Endodermal cell (in vitro differentiated cells): Measurements from ENCODE around the gene DGKB. TPM values are rescaled to one million over a fixed set of nuclear protein-coding genes. Genes with fewer than 3 reads are reported as not detected.

Experiments
- DNase-seq: peaks from one replicate; pipeline ENCODE4 v3.0.0-alpha.2; 2017
- H3K27ac ChIP-seq: 2 replicates; pipeline ENCODE4 v1.5.1; 2013; ENCODE audit warnings: mild to moderate bottlenecking, low read depth, low read length, moderate library complexity
- H3K27me3 ChIP-seq: 2 replicates; pipeline ENCODE4 v1.6.1; 2013; ENCODE audit warnings: mild to moderate bottlenecking, low read length, moderate library complexity; ENCODE audit not compliant: insufficient read depth, control insufficient read depth, poor library complexity, severe bottlenecking
- H3K36me3 ChIP-seq: 2 replicates; pipeline ENCODE4 v1.7.0; 2013; ENCODE audit warnings: mild to moderate bottlenecking, low read length, moderate library complexity; ENCODE audit not compliant: control insufficient read depth, insufficient read depth
- H3K4me1 ChIP-seq: one replicate; pipeline ENCODE4 v1.7.0; 2013; ENCODE audit warnings: low read length; ENCODE audit not compliant: control insufficient read depth, insufficient read depth
- H3K4me3 ChIP-seq: 2 replicates; pipeline ENCODE4 v1.5.1; 2013; ENCODE audit warnings: mild to moderate bottlenecking, low read length, moderate library complexity
- H3K9ac ChIP-seq: 2 replicates; pipeline ENCODE4 v1.6.1; 2013; ENCODE audit warnings: mild to moderate bottlenecking, low read length, moderate library complexity; ENCODE audit not compliant: poor library complexity, severe bottlenecking; ENCODE audit errors: extremely low read depth
- H3K9me3 ChIP-seq: 2 replicates; pipeline ENCODE4 v1.6.1; 2013; ENCODE audit warnings: mild to moderate bottlenecking, low read length, moderate library complexity; ENCODE audit not compliant: control insufficient read depth
- H3K27ac Mint-ChIP-seq: 2 replicates; pipeline ENCODE4 v1.8.0; 2020; ENCODE audit warnings: mixed read lengths
- H3K27me3 Mint-ChIP-seq: 2 replicates; pipeline ENCODE4 v1.8.0; 2021; ENCODE audit warnings: mild to moderate bottlenecking, mixed read lengths; ENCODE audit not compliant: insufficient read depth
- H3K36me3 Mint-ChIP-seq: 2 replicates; pipeline ENCODE4 v1.8.0; 2020; ENCODE audit warnings: low read depth, mixed read lengths
- H3K4me1 Mint-ChIP-seq: 2 replicates; pipeline ENCODE4 v1.8.0; 2020; ENCODE audit warnings: mixed read lengths
- H3K4me3 Mint-ChIP-seq: 2 replicates; pipeline ENCODE4 v1.8.0; 2020; ENCODE audit warnings: mild to moderate bottlenecking, moderate library complexity, mixed read lengths
- H3K9me3 Mint-ChIP-seq: 2 replicates; pipeline ENCODE4 v1.8.0; 2020; ENCODE audit warnings: mild to moderate bottlenecking, mixed read lengths
- WGBS, 2 experiments: methylation state at CpG; one replicate each; pipeline versions ENCODE4 v1.1.5 to v1.1.7; 2013; ENCODE audit warnings: missing lambda C conversion rate in 2 of 2, mixed read lengths in 1 of 2; ENCODE audit not compliant: insufficient coverage in 1 of 2, insufficient read length in 1 of 2; 5-methylcytosine and 5-hydroxymethylcytosine counted together
- total RNA-seq, 2 donors: library from RNA; stranded (reverse); fragmentation: NEBNext Ultra II Directional in 1 of 2; extraction: Animal tissue kit (Norgen Biotek cat#: 25700) in 1 of 2; gene quantifications; 2 replicates in 1 of 2; 3 replicates in 1 of 2; pipeline ENCODE4 v1.2.1, GENCODE V29; 2021
- TF ChIP-seq, protein P1 (sequence below): fragments of 200-600 bp; sonication (generic); conservative IDR thresholded peaks from 2 replicates; pipeline ENCODE4 v1.5.0; 2021; ENCODE audit warnings: antibody characterized with exemption, mild to moderate bottlenecking

The DGKB gene
- total RNA-seq, 2 donors from 2014 or later, result 5.1 to 5.2 TPM

DNA sequence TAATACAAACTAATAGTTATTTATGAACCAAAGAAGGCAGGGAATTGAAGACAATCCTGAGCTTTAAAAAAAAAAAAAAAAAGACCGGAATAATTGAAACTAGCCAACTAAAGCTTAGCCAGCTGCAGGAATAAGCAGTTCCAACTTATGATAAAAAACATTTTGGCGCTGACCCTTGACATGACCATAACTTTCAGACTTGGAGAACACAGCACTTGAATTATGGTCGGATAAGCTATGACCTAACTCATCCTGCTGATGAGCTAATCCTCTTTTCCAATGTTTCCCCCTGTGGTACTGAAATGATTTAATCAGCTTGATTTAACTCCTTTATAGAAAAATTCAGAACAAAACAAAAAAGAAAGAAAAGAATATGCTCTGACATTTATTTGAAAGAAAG lies 181.8 kb downstream of the DGKB start:
- no peak overlapping the region for H3K4me3 Mint-ChIP-seq
- no peaks in the 10 kb centered on the region for H3K9me3 Mint-ChIP-seq
- H3K4me3 ChIP-seq, result no peak overlapping the region
- no peak overlapping the region for H3K27ac ChIP-seq
- TF ChIP-seq, protein P1, sequence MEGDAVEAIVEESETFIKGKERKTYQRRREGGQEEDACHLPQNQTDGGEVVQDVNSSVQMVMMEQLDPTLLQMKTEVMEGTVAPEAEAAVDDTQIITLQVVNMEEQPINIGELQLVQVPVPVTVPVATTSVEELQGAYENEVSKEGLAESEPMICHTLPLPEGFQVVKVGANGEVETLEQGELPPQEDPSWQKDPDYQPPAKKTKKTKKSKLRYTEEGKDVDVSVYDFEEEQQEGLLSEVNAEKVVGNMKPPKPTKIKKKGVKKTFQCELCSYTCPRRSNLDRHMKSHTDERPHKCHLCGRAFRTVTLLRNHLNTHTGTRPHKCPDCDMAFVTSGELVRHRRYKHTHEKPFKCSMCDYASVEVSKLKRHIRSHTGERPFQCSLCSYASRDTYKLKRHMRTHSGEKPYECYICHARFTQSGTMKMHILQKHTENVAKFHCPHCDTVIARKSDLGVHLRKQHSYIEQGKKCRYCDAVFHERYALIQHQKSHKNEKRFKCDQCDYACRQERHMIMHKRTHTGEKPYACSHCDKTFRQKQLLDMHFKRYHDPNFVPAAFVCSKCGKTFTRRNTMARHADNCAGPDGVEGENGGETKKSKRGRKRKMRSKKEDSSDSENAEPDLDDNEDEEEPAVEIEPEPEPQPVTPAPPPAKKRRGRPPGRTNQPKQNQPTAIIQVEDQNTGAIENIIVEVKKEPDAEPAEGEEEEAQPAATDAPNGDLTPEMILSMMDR, result no peak
- H3K27me3 Mint-ChIP-seq, result no peaks in the 10 kb centered on the region
- no peaks in the 10 kb centered on the region for H3K9me3 ChIP-seq
- H3K27me3 ChIP-seq, result no peaks in the 10 kb centered on the region
- H3K4me1 Mint-ChIP-seq, result peaks cover 18% of the 10 kb centered on the region
- H3K27ac Mint-ChIP-seq, result no peak overlapping the region
- H3K4me1 ChIP-seq, result no peaks in the 10 kb centered on the region
- no peaks in the 10 kb centered on the region for H3K36me3 ChIP-seq
- 96 to 100% methylated on average over 2 of the region's 3 CpGs for WGBS, 2 experiments
- no peaks in the 10 kb centered on the region for H3K36me3 Mint-ChIP-seq
- no peak overlapping the region for H3K9ac ChIP-seq
- DNase-seq, result no peak

DNA sequence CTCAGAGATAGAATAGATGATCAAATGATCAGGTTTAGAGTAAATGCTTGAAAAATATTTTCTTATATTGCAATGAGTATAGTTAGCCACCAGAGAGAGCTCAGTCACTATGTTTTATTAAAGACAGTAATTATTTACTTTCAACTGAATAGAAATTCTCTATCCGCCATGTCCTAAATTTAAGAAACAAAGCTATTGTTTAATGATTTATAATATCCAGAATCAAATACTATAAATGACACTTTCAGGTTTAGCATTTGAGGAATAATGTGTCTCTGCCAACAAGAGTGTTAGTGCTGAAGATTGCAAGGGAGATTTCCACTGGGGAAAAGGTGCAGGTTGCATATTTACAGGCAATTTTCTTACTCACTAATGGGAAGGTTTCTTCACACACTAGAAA lies 184.7 kb downstream of the DGKB start:
- Mint-ChIP-seq H3K36me3 (no peaks in the 10 kb centered on the region), H3K9me3 (no peaks in the 10 kb centered on the region), H3K27ac (no peak overlapping the region), H3K4me3 (no peak overlapping the region), H3K4me1 (peaks cover 24% of the 10 kb centered on the region), H3K27me3 (no peaks in the 10 kb centered on the region)
- WGBS, 2 experiments, result no CpG with 5 or more reads among the region's 1 CpG
- Histone ChIP-seq H3K27ac (no peak overlapping the region), H3K27me3 (no peaks in the 10 kb centered on the region), H3K4me3 (no peak overlapping the region), H3K36me3 (no peaks in the 10 kb centered on the region), H3K4me1 (no peaks in the 10 kb centered on the region), H3K9me3 (no peaks in the 10 kb centered on the region), H3K9ac (no peak overlapping the region)
- TF ChIP-seq, protein P1, result peak; percentile 82
- DNase-seq, result no peak

DNA sequence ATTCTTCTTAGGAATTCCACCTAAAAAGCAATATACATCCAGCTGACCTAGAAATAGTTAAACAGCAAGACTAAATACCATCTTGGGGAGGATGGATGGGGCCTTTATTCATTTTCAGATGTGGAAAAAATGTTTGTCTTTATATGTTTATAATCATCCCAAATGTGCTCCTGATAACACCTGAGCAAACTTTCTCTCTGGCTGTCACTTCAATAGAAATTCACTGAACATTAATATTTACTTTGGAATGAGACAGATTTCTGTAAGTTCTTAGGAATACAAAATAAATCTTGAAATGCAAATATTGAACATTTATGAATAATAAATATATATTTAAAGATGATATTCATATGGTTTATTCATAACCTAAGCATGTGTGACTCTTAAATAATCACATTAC lies 185.4 kb downstream of the DGKB start:
- H3K27ac Mint-ChIP-seq, result no peak overlapping the region
- no peaks in the 10 kb centered on the region for H3K9me3 Mint-ChIP-seq
- Histone ChIP-seq H3K27ac (no peak overlapping the region), H3K27me3 (no peaks in the 10 kb centered on the region), H3K36me3 (no peaks in the 10 kb centered on the region), H3K4me3 (no peak overlapping the region), H3K9ac (no peak overlapping the region), H3K9me3 (no peaks in the 10 kb centered on the region), H3K4me1 (no peaks in the 10 kb centered on the region)
- H3K27me3 Mint-ChIP-seq, result no peaks in the 10 kb centered on the region
- peaks cover 24% of the 10 kb centered on the region for H3K4me1 Mint-ChIP-seq
- TF ChIP-seq, protein P1, result no peak
- H3K4me3 Mint-ChIP-seq, result no peak overlapping the region
- DNase-seq, result no peak
- no peaks in the 10 kb centered on the region for H3K36me3 Mint-ChIP-seq
